B cell (primary cell): ENCODE results near the gene KCNMB2. TPM values are rescaled to one million over a fixed set of nuclear protein-coding genes. Genes with fewer than 3 reads are reported as not detected.

Experiments used
- ATAC-seq: fragments of 200-7000 bp; cut with Tn5 transposase; one replicate; pipeline ENCODE4 v1.10.0; 2021; ENCODE audit warnings: low read depth, mild to moderate bottlenecking, moderate number of reproducible peaks, moderate library complexity
- CTCF ChIA-PET: fragments of 350-600 bp; sonication (Branson Sonifier 250); formaldehyde crosslinking; loops from one replicate; lab custom pipeline; 2021; ENCODE audit warnings: antibody characterized with exemption, inconsistent platforms; lab: Charles Lee
- POLR2A ChIA-PET: fragments of 350-600 bp; sonication (Branson Sonifier 250); formaldehyde crosslinking; loops from one replicate; lab custom pipeline; 2021; ENCODE audit warnings: antibody characterized with exemption; lab: Charles Lee
- DNase-seq: peaks from one replicate; pipeline ENCODE4 v3.0.0; 2013
- H2AFZ ChIP-seq: 2 replicates; pipeline ENCODE4 v1.6.1; 2012; ENCODE audit warnings: mild to moderate bottlenecking, low read depth, low read length; ENCODE audit not compliant: insufficient read depth, poor library complexity, severe bottlenecking
- H3K27ac ChIP-seq, 2 donors: 1 replicate in 1 of 2; 2 replicates in 1 of 2; pipeline ENCODE4 v1.5.1; 2012 to 2013; ENCODE audit warnings: low read length in 2 of 2, mild to moderate bottlenecking in 2 of 2, moderate library complexity in 1 of 2
- H3K27me3 ChIP-seq, 4 experiments: fragments of 200-600 bp in 1 of 4; sonication (generic) in 1 of 4; replicated peaks in 1 of 4; 1 replicate in 2 of 4; 2 replicates in 2 of 4; pipeline versions ENCODE4 v1.6.1 to v1.7.0; 2013 to 2016; ENCODE audit warnings: low read length in 3 of 4, mild to moderate bottlenecking in 2 of 4, mixed read lengths in 1 of 4, moderate library complexity in 1 of 4; ENCODE audit not compliant: insufficient read depth in 4 of 4, control insufficient read depth in 3 of 4; ENCODE audit errors: control extremely low read depth in 1 of 4
- H3K36me3 ChIP-seq, 2 experiments: replicated peaks in 1 of 2; 1 replicate in 1 of 2; 2 replicates in 1 of 2; pipeline versions ENCODE4 v1.6.1 to v1.7.1; 2013; ENCODE audit warnings: low read length in 1 of 2; ENCODE audit not compliant: insufficient read depth in 2 of 2, control insufficient read depth in 1 of 2; ENCODE audit errors: control extremely low read depth in 1 of 2, extremely low read depth in 1 of 2
- H3K4me1 ChIP-seq, 2 donors: fragments of 200-600 bp in 1 of 2; sonication (generic) in 1 of 2; 1 replicate in 1 of 2; 2 replicates in 1 of 2; pipeline versions ENCODE4 v1.5.1 to v1.6.1; 2013 to 2017; ENCODE audit warnings: low read length in 2 of 2; ENCODE audit not compliant: control insufficient read depth in 2 of 2, insufficient read depth in 2 of 2
- H3K4me2 ChIP-seq: replicated peaks from 2 replicates; pipeline ENCODE3; 2012; ENCODE audit warnings: mild to moderate bottlenecking, low read depth, low read length; ENCODE audit not compliant: poor library complexity, severe bottlenecking
- H3K4me3 ChIP-seq, 5 experiments: fragments of 200-600 bp in 1 of 5; sonication (generic) in 1 of 5; 1 replicate in 3 of 5; 2 replicates in 2 of 5; pipeline versions ENCODE4 v1.5.1 to v1.7.0; 2011 to 2016; ENCODE audit warnings: low read length in 4 of 5, mild to moderate bottlenecking in 4 of 5, low read depth in 2 of 5, control low read depth in 1 of 5, moderate library complexity in 1 of 5; ENCODE audit not compliant: insufficient read depth in 1 of 5; ENCODE audit errors: control extremely low read depth in 1 of 5, extremely low read depth in 1 of 5
- H3K79me2 ChIP-seq: fragments of 200-600 bp; sonication (generic); one replicate; pipeline ENCODE4 v1.6.0; 2016; ENCODE audit warnings: low read length; ENCODE audit not compliant: control insufficient read depth, insufficient read depth
- H3K9ac ChIP-seq: fragments of 200-600 bp; sonication (generic); 2 replicates; pipeline ENCODE4 v1.6.1; 2017; ENCODE audit warnings: mild to moderate bottlenecking, low read length, moderate library complexity
- H3K9me3 ChIP-seq, 3 donors: one replicate each; pipeline versions ENCODE4 v1.6.1 to v1.7.1; 2013; ENCODE audit warnings: low read length in 2 of 3; ENCODE audit not compliant: control insufficient read depth in 2 of 3, insufficient read depth in 1 of 3; ENCODE audit errors: control extremely low read depth in 1 of 3
- H4K20me1 ChIP-seq: 2 replicates; pipeline ENCODE4 v1.6.0; 2012; ENCODE audit warnings: mild to moderate bottlenecking, low read length; ENCODE audit not compliant: insufficient read depth, control insufficient read depth, poor library complexity, severe bottlenecking
- H3K27ac Mint-ChIP-seq: one replicate; pipeline ENCODE4 v1.8.0; 2021; ENCODE audit warnings: mixed read lengths
- H3K27me3 Mint-ChIP-seq: one replicate; pipeline ENCODE4 v1.8.0; 2021; ENCODE audit warnings: mixed read lengths
- H3K4me1 Mint-ChIP-seq: one replicate; pipeline ENCODE4 v1.8.0; 2021; ENCODE audit warnings: mixed read lengths
- H3K4me3 Mint-ChIP-seq: one replicate; pipeline ENCODE4 v1.8.0; 2021; ENCODE audit warnings: mixed read lengths
- H3K9me3 Mint-ChIP-seq: one replicate; pipeline ENCODE4 v1.8.0; 2022; ENCODE audit warnings: mixed read lengths; ENCODE audit not compliant: insufficient read depth
- EZH2 ChIP-seq: IDR thresholded peaks from 2 replicates; pipeline ENCODE4 v1.6.1; 2012; ENCODE audit warnings: borderline replicate concordance, low read depth, mild to moderate bottlenecking, moderate library complexity, low read length; ENCODE audit not compliant: insufficient read depth, poor library complexity, severe bottlenecking
- WGBS: methylation state at CpG from one replicate; pipeline ENCODE4 v1.1.5; 2013; ENCODE audit warnings: missing lambda C conversion rate; ENCODE audit not compliant: insufficient coverage; 5-methylcytosine and 5-hydroxymethylcytosine counted together
- intact Hi-C: fragments of 100-400 bp; cut with micrococcal nuclease; formaldehyde crosslinking; loops from one replicate; pipeline ENCODE4 v1.10.0; 2022
- polyA plus RNA-seq: library from polyadenylated mRNA; depleted of rRNA; stranded (reverse); fragments of >200 nt; gene quantifications from 2 replicates; pipeline ENCODE4 v1.2.3, GENCODE V29; 2012
- total RNA-seq, 2 donors: library from RNA; stranded (reverse); fragments of 120-200 nt in 1 of 2; gene quantifications; 1 replicate in 1 of 2; 2 replicates in 1 of 2; pipeline versions ENCODE4 v1.2.3 to v1.2.4, GENCODE V29; 2013 to 2022
- TF ChIP-seq, protein P1 (sequence below): fragments of 200-600 bp; IDR thresholded peaks from one replicate; pipeline ENCODE4 v1.8.0; 2022; ENCODE audit warnings: antibody characterized with exemption, mild to moderate bottlenecking

The KCNMB2 gene
- total and polyA plus RNA-seq, 2 donors (not counting 1 experiment from before 2014, with no cell fraction given), result not detected

DNA sequence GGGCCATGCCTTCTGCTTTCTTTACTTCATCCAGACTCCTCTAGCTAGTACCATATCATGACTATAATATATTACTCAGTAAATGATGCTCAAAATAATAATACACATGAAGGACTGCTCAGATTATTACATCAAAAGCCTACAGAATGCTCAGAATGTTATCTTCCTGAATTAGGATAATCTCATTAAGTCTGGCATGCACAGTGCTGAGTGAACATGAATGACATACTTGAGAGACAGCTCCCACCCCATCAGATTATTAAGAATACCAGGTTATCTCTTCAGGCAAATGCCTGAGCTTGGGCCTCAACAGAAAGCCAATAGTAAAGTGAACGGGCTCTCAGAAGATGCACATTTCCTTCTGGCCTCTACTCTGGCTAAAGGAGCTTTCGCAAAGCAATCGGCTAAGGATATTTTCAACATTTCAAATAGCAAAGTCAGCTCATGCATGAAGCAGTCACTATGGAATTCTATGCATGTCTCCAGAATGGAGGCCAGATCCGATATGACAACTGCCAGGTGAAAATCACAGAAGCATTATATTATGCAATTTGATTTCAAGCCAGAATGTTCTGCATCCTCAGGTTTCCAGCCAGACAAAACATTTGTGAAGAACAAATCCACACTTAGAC lies 122.6 kb downstream of the KCNMB2 start:
- ChIA-PET POLR2A (no interaction called here), CTCF (no interaction called here)
- intact Hi-C loops, result no loop called here

DNA sequence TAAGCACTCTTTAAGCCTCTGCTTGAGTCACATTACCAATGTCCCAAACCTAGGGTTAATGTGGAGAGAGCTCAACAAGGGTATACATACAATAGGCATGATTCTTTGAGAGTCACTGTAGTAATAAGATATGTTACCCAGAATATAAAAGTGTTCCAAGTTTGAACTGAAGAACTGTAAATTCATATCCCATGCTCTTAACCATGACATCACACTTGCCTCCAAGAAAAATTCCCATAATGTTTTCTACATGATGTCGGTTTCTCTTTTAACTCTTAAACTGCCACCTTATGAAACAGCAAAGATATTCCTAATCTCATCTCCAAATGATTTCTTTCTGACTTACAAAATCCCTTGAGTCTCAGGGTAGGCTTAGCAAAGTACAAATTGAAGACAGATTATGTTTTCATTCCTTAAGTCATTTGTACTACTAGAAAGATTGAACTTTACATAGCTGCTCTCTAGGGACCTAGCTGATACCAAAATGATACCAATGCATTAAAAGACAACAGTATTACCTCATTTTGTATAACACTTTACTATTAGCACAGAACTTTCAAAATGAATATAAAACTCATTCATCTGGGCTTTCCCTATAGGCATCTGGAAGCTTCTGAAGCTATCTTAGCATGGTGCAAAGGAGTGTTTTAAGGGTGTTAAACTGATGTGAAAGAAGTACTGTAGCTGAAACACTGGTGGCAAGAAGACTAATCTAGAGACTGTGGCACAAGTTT lies 127.1 kb downstream of the KCNMB2 start:
- no peak overlapping the region for H3K4me3 Mint-ChIP-seq
- DNase-seq (no peak), ATAC-seq (no peak)
- no peak overlapping the region for H2AFZ ChIP-seq
- H3K9me3 Mint-ChIP-seq, result no peaks in the 10 kb centered on the region
- H3K36me3 ChIP-seq, result no peaks in the 10 kb centered on the region
- intact Hi-C loops, result no loop called here
- no peaks in the 10 kb centered on the region for H3K9me3 ChIP-seq
- H3K27me3 ChIP-seq, result no peaks in the 10 kb centered on the region
- no peaks in the 10 kb centered on the region for H3K79me2 ChIP-seq
- no peak overlapping the region for H3K4me2 ChIP-seq
- H3K4me1 Mint-ChIP-seq, result no peaks in the 10 kb centered on the region
- peaks cover 3% of the 10 kb centered on the region for H3K27me3 Mint-ChIP-seq
- no peak overlapping the region for H3K9ac ChIP-seq
- H4K20me1 ChIP-seq, result no peaks in the 10 kb centered on the region
- no peak overlapping the region for H3K4me3 ChIP-seq
- CTCF ChIA-PET, result no interaction called here
- H3K4me1 ChIP-seq, result no peaks in the 10 kb centered on the region
- no CpG with 5 or more reads among the region's 1 CpG for WGBS
- H3K27ac ChIP-seq, result no peak overlapping the region
- H3K27ac Mint-ChIP-seq, result no peak overlapping the region
- TF ChIP-seq EZH2, result no peak
- TF ChIP-seq, protein P1, sequence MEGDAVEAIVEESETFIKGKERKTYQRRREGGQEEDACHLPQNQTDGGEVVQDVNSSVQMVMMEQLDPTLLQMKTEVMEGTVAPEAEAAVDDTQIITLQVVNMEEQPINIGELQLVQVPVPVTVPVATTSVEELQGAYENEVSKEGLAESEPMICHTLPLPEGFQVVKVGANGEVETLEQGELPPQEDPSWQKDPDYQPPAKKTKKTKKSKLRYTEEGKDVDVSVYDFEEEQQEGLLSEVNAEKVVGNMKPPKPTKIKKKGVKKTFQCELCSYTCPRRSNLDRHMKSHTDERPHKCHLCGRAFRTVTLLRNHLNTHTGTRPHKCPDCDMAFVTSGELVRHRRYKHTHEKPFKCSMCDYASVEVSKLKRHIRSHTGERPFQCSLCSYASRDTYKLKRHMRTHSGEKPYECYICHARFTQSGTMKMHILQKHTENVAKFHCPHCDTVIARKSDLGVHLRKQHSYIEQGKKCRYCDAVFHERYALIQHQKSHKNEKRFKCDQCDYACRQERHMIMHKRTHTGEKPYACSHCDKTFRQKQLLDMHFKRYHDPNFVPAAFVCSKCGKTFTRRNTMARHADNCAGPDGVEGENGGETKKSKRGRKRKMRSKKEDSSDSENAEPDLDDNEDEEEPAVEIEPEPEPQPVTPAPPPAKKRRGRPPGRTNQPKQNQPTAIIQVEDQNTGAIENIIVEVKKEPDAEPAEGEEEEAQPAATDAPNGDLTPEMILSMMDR, result no peak
- POLR2A ChIA-PET, result no interaction called here

More for the DNA sequence above, 122.6 kb downstream of the KCNMB2 start:
- Mint-ChIP-seq H3K27me3 (no peaks in the 10 kb centered on the region), H3K4me3 (no peak overlapping the region), H3K4me1 (no peaks in the 10 kb centered on the region), H3K9me3 (peaks cover 3% of the 10 kb centered on the region), H3K27ac (no peak overlapping the region)
- no peaks in the 10 kb centered on the region for H3K27me3 ChIP-seq
- no peak overlapping the region for H3K4me3 ChIP-seq
- no peaks in the 10 kb centered on the region for H3K9me3 ChIP-seq
- ATAC-seq (no peak), DNase-seq (no peak)
- no peak overlapping the region for H3K27ac ChIP-seq
- no peak overlapping the region for H2AFZ ChIP-seq
- 90% methylated on average over 4 of the region's 4 CpGs for WGBS
- no peaks in the 10 kb centered on the region for H4K20me1 ChIP-seq
- no peaks in the 10 kb centered on the region for H3K36me3 ChIP-seq
- H3K4me2 ChIP-seq, result no peak overlapping the region
- H3K9ac ChIP-seq, result no peak overlapping the region
- no peak for TF ChIP-seq EZH2
- TF ChIP-seq, protein P1, result no peak
- no peaks in the 10 kb centered on the region for H3K79me2 ChIP-seq
- no peaks in the 10 kb centered on the region for H3K4me1 ChIP-seq
